SKM-1 (cell line): ENCODE data around the gene GALNT17.

Experiments used
- DNase-seq: peaks from one replicate; lab custom pipeline; 2025; ENCODE audit not compliant: unreplicated experiment; lab: John Stamatoyannopoulos, UW

The GALNT17 gene

DNA sequence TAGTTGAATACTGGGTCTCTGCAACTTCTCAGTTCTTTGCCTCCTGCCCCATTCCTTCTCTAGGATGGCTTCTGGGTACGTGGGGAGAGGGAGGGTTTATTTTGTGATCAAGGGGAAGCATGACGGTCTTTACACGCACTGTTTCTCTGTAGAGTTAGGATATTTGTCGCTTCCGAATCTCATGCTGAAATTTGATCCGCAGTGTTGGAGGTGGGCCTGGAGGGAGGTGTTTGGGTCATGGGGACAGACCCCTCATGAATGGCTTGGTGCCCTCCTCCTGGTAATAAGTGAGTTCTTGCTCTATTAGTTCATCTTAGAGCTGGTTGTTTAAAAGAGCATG is 311.2 kb downstream of the GALNT17 start:
- no peak for DNase-seq

DNA sequence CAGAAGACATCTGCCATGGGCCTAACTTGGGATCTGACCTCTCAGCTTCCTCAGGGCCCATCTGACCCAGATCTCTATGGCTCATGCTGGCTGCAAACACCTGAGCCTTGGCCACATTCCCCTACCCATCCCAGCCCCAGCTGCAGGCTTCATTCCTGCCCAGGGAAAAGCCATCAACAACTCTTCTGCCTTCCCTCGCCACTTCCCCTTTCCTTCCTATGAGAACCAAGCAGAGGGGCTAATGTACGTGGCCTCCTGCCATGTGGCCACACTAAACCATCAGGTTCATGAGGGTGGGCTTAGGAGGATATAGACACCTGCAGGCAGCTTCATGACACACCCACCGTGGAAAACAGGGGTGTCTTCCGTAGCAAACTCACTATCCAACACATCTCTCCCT is 312.2 kb downstream of the GALNT17 start:
- DNase-seq: no peak

DNA sequence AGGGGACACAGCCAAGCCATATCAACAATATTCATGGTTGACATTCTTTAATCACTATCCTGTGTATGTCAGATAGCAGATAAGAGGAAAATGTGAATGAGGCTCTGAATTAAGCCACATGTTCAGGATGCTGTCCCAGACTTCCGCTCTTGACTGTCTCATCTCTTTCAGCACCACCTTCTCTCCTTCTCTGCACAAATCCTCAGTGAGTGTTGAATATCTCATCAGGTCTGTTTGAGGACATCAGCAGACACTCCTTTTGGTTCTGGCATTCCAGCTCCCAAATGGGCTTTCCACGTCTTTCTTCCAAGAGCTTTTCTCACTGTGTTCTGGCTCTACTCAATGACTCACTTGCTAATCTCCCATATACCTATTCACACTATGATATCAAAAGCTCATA is 321.7 kb downstream of the GALNT17 start:
- no peak for DNase-seq

DNA sequence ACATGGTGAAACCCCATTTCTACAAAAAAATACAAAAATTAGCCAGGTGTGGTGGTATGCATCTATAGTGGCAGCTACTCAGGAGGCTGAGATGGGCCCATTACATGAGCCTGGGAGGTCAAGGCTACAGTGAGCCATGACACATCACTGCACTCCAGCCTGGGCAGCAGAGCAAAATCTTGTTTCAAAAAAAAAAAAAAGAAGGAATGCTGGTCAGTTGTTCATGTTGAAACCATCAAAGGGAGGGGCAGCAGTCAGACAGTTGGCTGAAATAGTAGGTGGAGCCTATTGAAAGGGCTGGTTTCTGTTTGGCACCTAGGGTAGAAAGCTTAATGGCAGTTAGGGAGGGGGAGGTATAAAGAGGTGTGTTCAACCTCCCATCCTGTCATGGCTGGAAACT is 323.0 kb downstream of the GALNT17 start:
- DNase-seq: no peak

DNA sequence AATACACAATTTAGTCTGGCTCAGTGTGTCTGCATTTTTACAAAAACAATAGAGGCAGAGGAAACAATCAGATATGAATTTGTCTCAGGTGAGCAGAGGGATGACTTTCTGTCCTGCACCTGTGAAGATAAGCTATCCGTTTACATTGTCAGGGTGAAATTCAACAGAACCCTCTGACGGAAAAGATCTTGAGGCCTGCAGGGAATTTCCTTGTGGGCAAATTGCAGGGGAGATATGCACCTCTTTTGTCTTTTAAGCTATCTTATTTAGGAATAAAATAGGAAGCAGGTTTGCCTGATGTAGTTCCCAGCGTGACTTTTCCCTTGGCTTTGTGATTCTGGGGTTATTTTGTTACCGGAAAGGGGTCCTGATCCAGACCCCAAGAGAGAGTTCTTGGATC is 325.1 kb downstream of the GALNT17 start:
- DNase-seq: no peak

DNA sequence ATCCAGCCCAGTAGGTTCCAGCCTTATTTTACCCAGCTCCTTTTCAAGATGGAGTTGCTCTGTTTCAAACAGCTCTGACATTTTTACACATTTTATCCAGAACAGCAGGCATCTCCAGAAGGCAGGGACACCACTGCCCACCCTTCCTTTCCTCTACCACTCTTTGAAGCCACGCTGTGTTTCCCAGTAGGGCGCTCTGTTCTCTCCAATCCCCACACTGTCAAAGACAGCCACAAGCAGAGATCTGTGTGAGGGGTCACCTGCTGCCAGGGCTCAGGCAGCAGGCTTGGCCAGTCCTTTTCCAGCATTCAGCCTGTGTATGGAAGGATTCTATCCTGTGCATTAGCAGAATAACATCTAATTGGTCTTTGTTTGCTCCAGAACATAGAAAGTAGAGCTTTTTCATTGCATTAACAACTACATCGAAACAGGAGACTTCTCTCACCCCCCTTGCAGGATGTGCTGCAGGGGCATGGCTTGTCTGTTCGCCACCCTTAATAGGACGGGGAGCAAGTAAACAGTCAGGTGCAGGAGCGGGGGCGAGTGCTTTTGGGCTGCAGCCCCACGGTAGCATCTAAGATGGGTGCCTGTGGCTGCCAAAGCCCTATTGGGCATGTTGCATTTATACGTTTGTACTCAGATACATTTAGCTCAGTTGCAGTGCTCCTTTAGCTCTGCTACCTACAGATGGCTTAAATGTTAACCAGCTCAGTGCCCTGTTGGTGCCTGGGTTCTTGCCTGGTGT is 326.1 kb downstream of the GALNT17 start:
- DNase-seq: no peak

DNA sequence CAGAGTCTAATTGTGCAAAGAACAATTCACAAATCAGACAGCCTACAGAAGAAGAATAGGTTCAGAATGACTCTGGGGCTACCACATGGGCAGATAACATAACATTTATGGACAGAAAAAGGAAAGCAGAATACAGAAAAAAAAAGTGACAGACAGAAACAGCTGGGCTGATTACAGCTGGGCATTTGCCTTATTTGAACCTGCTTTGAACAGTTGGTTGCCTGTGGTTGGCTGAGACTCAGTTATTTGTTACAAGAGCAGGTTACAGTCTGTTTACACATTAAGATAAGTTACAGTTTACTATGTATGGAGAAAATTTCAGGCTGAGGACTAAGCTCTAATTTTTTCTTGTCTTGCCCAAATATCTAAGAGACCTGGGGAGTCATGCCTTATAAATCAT is 327.2 kb downstream of the GALNT17 start:
- no peak for DNase-seq

DNA sequence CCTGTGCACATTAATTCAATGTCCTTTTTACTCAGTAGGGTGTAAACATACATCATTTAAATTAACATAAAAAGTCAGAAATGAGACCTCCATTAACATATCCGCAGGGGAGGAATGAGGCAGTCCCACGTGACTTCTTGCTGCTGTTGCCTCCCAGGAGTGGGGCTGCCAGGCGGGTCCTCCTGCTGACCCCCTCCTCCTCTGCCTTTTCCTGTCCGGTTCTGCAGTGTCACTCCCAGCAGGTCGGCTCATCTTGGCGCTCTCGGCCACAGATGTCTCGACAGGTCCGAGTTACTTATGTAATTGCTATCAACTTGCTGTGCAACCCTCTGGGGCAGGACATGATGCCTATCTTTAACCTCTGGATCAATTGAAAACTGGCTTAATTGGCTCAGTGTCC is 329.6 kb downstream of the GALNT17 start:
- DNase-seq: no peak

DNA sequence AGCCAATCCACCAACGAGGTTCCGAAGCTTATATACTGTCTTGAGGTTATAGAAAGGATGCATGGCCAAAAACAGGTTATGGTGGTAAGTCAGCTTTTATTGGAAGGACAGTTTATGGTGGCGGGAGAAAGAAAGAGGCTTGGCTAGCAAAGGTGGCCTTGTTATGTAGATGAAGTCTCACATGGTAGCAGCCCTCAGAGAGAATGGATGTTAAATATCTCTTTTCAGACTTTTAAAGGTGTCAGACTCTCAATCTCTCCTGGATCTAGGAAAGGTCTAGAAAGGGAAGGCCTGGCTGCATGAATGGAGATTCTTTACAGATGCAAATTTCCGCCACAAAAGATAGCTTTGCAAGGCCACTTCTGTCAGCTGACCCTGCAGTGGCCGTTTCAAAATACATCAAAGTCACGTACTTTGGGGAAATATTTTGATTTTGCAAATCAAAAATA is 333.8 kb downstream of the GALNT17 start:
- no peak for DNase-seq

DNA sequence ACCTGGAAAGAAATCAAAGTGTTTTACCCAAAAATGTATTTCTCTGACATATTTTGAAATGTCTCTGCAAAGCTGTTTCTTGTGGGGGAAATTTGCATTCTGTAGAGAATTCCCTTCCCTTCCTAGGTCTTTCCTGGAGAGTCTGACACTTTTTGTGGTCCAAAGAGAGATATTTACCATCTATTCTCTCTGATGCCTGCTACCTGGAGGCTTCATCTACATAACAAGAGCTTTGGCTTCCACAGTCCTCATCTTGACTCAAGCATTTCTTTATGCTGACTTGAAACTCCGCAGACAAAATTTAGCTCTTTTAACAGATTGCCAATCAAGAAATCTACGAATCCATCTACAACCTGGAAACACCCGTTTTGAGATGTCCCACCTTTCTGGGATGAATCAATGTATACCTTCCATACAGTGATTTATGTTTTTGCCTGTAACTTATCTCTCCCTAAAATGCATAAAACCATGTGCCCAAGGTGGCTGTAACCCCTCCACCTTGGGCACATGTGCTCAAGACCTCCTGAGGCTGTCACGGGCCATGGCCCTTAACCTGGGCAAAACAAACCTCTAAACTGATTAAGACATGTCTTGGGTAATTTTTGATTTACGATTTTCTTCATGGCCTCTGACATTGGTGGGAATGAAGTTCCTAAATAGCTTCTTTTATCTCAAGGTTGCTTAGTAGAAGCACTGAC is 334.7 kb downstream of the GALNT17 start:
- DNase-seq: no peak

DNA sequence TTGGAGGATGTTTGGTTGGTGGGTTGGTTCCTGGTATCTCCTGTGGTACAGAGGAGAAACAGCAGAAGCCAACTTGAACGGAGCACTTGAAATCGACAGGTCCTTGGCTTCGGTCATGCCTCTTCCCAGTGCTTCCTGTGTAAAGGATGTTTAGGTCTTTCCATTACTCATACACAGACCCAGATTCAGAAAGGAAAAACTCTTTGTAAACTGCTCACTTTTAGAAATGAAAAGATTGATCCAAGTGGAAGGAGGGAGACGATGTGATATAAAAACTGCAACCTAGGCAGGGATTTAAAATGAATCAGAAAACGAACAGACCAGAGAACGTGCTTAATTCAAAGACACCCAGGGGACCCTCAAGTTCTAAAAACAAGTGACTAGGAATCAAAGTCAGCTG is 338.4 kb downstream of the GALNT17 start:
- no peak for DNase-seq

DNA sequence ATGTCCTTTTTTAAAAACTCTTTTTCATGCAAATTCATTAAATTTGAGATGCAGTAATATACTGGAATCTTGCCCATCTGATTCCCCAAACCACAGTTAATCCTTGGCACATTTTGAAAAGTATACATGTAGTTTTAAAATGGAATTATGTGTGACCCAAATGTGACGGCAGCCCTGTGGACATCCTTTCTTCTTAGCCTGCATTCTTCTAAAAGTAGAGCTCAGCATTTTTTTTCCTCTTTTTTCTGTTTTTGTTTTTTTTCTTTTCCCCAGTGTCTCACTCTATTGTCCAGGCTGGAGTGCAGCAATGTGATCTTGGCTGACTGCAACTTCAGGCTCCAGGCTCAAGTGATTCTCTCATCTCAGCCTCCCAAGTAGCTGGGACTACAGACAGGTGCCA is 338.9 kb downstream of the GALNT17 start:
- DNase-seq: no peak

DNA sequence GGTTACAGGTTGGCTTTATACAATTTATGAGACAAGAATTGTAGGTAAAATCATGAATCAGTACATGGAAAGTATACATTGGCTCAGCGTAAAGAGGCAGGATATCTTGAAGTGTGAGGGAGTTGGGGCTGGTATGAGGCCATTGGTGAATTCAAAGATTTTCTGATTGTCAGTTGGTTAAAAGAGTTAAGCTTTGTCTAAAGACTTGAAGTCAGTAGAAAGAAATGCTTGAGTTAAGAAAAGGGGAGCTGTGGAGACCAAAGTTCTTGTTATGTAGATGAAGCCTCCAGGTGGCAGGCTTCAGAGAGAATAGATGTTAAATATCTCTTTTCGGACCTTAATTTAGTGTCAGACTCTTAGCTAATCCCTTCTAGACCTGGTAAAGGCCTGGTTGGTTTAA is 341.0 kb downstream of the GALNT17 start:
- no peak for DNase-seq

DNA sequence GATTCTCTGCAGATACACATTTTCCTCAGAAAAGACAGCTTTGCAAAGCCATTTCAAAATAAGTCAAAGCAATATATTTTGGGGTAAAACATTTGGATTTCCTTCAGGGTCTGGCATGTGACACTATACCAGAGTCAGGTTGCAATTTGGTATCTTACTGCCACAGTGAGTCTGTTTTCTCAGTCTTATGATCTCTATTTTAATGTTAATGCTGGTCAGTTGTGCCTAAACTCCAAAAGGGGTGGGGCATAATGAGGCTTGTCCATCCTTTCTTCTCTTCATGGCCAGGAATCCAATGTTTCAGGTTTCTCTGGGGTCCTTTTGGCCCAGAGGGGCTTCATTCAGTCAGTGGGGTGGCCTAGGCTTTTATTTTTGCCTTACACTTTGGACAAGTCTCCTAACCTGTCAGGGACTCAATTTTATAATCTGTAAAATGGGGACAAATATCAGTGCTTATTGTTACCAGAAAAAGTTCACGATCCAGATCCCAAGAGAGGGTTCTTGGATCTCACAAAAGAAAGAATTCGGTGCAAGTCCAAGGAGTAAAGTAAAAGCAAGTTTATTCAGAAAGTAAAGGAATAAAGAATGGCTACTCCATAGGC is 341.5 kb downstream of the GALNT17 start:
- DNase-seq: no peak

DNA sequence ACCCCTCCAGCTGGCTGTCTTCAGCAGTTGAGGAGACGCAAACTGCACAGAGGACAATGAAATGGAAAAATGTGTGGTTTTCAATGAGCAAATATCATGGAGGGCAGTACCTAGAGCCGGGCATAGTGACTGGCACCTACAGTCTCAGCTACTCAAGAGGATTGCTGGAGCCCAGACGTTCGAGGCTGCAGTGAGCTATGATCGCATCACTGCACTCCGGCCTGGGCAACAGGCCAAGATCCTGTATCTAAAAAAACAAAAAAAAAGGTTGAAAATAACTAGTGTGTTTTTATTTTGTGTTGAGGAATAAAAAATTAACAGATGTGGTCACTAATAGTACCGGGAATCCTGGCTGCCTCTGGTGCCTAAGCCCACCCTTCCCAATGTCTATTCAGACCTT is 345.5 kb downstream of the GALNT17 start:
- no peak for DNase-seq

DNA sequence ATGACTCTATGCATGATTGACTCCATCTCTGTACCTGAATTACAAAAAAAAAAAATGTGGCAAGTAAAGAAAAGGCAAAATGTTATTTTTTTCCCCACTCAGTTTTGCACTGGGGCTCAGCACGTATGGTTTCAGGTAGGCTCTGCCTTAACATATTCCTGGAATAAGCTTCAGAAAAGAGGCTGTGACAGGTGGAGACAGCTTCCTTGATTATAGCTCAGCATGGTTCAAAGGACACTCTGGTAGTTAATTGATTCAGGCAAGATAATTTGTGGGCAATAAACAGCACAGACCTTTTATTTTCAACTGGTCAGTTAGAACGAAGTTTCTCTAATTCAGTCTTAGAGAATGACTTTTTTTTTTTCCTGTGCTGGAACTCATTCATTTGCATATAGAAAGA is 347.3 kb downstream of the GALNT17 start:
- no peak for DNase-seq

DNA sequence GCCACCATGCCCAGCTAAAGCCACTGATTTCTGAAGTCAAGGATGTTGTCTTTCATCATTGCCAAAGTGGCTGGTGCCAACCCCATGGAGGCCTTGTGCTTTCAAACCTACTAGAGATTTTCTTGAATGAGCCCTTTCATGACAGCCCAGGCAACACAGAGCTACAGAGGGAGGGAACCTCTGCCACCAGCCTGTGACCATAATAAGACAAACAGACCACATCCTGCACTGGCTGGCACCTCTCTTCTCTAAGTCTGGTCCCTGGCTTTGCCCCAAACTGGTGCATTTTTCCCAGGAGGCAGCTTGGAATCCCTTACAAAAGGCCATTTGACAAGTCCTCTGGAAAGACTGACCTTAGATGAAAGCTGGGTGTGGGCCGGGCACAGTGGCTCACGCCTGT is 348.8 kb downstream of the GALNT17 start:
- DNase-seq: no peak

DNA sequence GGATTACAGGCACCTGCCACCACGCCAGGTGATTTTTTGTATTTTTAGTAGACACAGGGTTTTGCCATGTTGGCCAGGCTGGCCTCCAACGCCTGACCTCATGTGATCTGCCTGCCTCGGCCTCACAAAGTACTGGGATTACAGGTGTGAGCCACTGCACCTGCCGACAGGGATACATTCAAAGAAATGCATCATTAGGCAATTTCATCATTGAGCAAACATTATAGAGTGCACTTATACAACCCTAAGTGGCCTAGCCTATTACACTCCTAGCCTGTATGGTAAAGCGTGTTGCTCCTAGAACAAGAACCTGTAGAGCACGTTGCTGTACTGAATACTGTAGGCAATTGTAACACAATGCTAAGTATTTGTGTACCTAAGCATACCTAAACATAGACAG is 350.3 kb downstream of the GALNT17 start:
- DNase-seq: no peak

DNA sequence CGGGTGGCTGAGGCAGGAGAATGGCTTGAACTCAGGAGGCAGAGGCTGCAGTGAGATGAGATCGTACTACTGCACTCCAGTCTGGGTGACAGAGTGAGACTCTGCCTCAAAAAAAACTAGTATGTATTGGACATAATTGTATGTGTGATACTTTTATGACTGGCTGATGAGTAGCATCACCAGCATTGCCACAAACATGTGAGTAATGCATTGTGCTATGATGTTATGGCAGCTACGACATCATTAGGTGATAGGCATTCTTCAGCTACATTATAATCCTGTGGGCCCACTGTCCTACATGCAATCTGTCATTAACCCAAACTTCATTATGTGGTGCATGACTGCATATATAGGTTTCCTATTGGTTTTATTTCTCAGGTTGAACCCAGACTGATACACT is 352.4 kb downstream of the GALNT17 start:
- no peak for DNase-seq

DNA sequence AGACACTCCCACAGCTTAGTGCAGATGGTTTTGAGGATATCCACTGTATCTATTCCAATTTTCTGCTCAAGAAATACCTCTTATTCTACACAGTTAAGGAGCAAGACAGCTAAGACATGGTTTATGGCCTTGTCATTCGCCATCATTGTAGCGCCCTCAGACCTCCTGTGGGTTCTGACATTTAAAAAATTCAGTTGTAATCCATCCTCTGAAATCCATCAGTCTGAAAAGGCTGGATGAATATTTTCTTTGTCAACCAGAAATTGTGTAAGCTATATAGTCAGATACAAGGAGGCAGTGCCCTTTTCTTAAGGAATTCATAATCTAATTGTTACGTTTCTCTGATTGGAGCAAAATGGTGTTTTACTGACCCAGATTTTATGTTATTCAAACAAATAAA is 353.6 kb downstream of the GALNT17 start:
- no peak for DNase-seq

DNA sequence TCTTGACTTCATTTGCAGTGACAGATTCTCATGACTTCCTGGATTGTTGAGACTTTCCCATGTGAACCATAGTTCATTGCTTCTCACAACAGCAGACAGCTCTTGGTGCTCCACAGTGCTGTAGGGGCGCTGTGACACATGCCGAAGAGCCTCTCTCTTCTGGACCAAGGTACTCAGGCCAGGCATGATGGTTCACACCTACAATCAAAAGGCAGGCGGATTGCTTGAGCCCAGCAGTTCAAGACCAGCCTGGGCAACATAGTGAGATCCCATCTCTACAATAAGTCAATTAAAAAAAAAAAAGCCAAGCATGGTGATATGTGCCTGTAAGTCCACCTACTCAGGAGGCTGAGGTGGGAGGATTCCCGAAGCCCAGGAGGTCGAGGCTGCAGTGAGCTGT is 354.5 kb downstream of the GALNT17 start:
- DNase-seq: no peak

DNA sequence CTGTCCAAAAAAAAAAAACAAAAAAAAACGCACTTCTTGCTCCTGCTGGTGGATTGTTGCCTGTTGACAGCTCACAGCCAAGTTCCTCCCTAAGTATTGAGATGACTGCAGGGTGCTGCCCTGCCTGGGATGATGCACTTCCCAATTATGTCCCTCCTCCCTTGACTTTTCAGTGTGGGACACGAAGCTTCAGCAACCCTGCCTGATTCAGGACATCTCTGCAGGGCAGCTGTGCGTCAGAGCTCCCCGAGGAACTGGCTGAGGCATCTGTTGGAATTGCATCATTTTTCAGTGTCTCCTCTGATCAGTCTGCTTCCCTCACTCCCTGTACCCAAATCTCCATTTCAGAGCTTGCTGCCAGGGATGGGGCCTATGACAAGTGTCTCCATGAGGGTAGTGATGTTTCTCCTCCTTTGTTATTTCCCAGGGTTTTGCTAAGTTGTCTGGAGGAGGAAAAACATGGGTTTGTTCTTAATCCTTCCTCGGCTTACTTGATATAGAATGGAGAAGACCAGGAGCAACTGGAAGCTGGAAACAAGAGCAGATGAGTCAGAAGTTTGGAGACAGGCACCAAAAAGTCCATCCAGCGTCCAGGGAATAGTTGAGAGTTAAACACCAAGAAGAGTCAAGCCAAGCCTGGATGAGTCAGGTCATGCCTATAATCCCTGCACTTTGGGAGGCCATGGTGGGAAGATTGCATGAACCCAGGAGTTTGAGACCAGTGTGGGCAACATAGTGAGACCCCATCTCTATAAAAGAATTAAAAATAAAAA is 355.1 kb downstream of the GALNT17 start:
- DNase-seq: no peak
